Smooth muscle cell (in vitro differentiated cells): ENCODE results near the gene PTPN1. TPM values are rescaled to one million over a fixed set of nuclear protein-coding genes. Genes with fewer than 3 reads are reported as not detected.

Experiments used
- DNase-seq: peaks from one replicate; lab custom pipeline; 2025; ENCODE audit not compliant: unreplicated experiment; lab: John Stamatoyannopoulos, UW
- H2AFZ ChIP-seq: fragments of 200-600 bp; sonication (generic); 2 replicates; pipeline ENCODE4 v1.6.0; 2016; ENCODE audit warnings: antibody characterized with exemption, low read depth, mild to moderate bottlenecking
- H3F3A ChIP-seq: fragments of 200-600 bp; sonication (generic); 2 replicates; pipeline ENCODE4 v1.6.0; 2017; ENCODE audit warnings: antibody characterized with exemption, low read depth
- H3K27ac ChIP-seq: fragments of 200-600 bp; sonication (generic); 2 replicates; pipeline ENCODE4 v1.5.1; 2016; ENCODE audit warnings: low read depth, mild to moderate bottlenecking
- H3K27me3 ChIP-seq: fragments of 200-600 bp; sonication (generic); 2 replicates; pipeline ENCODE4 v1.6.1; 2016; ENCODE audit warnings: low read depth, mild to moderate bottlenecking
- H3K36me3 ChIP-seq: fragments of 200-600 bp; sonication (generic); 2 replicates; pipeline ENCODE4 v1.5.1; 2016; ENCODE audit warnings: low read depth
- H3K4me1 ChIP-seq: fragments of 200-600 bp; sonication (generic); 2 replicates; pipeline ENCODE4 v1.5.1; 2016; ENCODE audit warnings: low read depth
- H3K4me2 ChIP-seq: fragments of 200-600 bp; sonication (generic); 2 replicates; pipeline ENCODE4 v1.6.0; 2016; ENCODE audit warnings: mild to moderate bottlenecking
- H3K4me3 ChIP-seq: fragments of 200-600 bp; sonication (generic); 2 replicates; pipeline ENCODE4 v1.5.1; 2016; ENCODE audit warnings: mild to moderate bottlenecking
- H3K79me2 ChIP-seq: fragments of 200-600 bp; sonication (generic); 2 replicates; pipeline ENCODE4 v1.6.0; 2016; ENCODE audit warnings: low read depth, mild to moderate bottlenecking
- H3K9ac ChIP-seq: fragments of 200-600 bp; sonication (generic); 2 replicates; pipeline ENCODE4 v1.6.0; 2016; ENCODE audit warnings: low read depth
- H3K9me3 ChIP-seq: fragments of 200-600 bp; sonication (generic); replicated peaks from 2 replicates; pipeline ENCODE4 v1.5.1; 2016; ENCODE audit warnings: low read depth
- H4K20me1 ChIP-seq: fragments of 200-600 bp; sonication (generic); 2 replicates; pipeline ENCODE4 v1.6.0; 2016; ENCODE audit warnings: low read depth
- WGBS: methylation state at CpG from one replicate; pipeline ENCODE4 v1.1.7; 2016; ENCODE audit warnings: low lambda C conversion rate; 5-methylcytosine and 5-hydroxymethylcytosine counted together
- polyA plus RNA-seq: library from polyadenylated mRNA; unstranded; fragments of >200 nt; fragmentation: Nextera tagmentation; extraction: Ambion mirVana; gene quantifications from 2 replicates; pipeline ENCODE4 v1.2.1, GENCODE V29; 2016
- total RNA-seq: library from RNA; depleted of rRNA; stranded (reverse); fragments of >200 nt; gene quantifications from 2 replicates; pipeline ENCODE4 v1.2.3, GENCODE V29; 2014
- TF ChIP-seq, protein P1 (sequence below): fragments of 200-600 bp; sonication (generic); IDR thresholded peaks from 2 replicates; pipeline ENCODE4 v1.5.1; 2017; ENCODE audit warnings: borderline replicate concordance, mild to moderate bottlenecking, antibody characterized with exemption; ENCODE audit not compliant: insufficient read depth, poor library complexity, severe bottlenecking

Gene PTPN1
- total and polyA plus RNA-seq, 2 experiments from 2014 or later, result 16.1 to 28.9 TPM

DNA sequence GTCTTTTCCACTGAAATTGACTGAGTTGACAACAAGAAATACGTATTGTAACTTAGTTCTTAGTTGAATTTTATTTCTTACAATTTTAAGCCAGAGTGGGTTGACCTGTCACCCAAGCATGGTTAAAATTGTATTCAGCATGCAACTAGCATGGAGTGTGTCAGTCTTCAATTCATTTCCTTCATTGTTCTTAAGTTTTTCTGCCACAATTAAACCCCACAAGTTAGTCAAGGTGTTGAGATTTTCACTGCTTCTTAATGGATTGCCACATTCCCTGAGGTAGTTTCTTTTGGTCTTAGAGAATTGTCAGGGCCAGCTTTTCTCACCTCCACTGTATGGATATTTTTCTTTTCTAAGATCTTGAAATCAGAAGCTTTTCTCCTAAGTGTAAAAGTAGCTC, 2.1 kb downstream of the PTPN1 start:
- H3K9ac ChIP-seq, result peak overlapping the region; percentile 97
- DNase-seq, result no peak
- WGBS, result 79% methylated on average over 1 of the region's 1 CpG
- H3K4me2 ChIP-seq, result peak overlapping the region; percentile 99
- no peaks in the 10 kb centered on the region for H3K27me3 ChIP-seq
- no peaks in the 10 kb centered on the region for H3K36me3 ChIP-seq
- peaks cover 10% of the 10 kb centered on the region for H3F3A ChIP-seq
- H3K4me1 ChIP-seq, result peaks cover 23% of the 10 kb centered on the region
- H2AFZ ChIP-seq, result no peak overlapping the region
- H3K79me2 ChIP-seq, result peaks cover 68% of the 10 kb centered on the region
- H3K27ac ChIP-seq, result peak overlapping the region; percentile 78
- TF ChIP-seq, protein P1, sequence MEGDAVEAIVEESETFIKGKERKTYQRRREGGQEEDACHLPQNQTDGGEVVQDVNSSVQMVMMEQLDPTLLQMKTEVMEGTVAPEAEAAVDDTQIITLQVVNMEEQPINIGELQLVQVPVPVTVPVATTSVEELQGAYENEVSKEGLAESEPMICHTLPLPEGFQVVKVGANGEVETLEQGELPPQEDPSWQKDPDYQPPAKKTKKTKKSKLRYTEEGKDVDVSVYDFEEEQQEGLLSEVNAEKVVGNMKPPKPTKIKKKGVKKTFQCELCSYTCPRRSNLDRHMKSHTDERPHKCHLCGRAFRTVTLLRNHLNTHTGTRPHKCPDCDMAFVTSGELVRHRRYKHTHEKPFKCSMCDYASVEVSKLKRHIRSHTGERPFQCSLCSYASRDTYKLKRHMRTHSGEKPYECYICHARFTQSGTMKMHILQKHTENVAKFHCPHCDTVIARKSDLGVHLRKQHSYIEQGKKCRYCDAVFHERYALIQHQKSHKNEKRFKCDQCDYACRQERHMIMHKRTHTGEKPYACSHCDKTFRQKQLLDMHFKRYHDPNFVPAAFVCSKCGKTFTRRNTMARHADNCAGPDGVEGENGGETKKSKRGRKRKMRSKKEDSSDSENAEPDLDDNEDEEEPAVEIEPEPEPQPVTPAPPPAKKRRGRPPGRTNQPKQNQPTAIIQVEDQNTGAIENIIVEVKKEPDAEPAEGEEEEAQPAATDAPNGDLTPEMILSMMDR, result no peak
- peaks cover 59% of the 10 kb centered on the region for H4K20me1 ChIP-seq
- peak overlapping the region; percentile 78 for H3K4me3 ChIP-seq
- no peaks in the 10 kb centered on the region for H3K9me3 ChIP-seq

DNA sequence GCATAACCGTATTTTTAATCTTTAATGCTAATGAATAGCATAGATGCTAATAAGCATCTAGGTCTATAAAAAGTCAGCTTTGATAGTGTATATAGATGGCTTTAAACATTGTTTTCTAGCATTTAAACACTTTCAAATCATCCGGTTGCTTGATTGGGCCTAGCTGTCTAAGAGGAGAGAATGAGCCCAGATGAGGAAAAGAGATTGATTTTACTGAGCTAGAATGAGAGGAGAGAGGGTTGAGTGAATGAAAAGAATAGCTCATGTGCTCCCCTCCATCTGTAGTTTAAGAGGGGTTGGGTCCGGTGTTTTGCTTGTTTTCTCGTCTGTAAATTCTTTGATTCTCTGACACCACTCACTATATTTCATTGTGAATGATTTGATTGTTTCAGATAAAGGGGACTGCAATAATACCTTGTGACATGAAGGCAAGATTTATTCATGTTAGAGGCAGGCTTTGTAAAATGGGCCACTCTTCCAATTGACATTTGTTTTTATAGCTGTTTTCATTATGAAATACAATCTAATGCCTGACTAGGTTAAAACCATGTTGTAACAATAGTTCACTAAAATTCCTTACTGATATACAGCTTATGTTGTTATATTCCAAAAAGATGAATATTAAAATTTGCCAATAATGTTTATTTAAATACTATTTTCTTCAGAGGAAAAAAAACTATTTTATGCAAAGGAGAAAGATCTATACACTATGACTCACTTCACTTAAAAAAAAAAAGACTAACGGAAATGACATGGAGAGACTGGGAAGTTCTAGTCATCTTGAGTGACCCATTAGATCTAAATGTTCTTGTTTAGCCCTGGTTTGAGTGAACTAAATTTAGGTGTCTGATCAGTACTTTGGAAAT, 3.2 kb downstream of the PTPN1 start:
- Histone ChIP-seq H4K20me1 (peaks cover 70% of the 10 kb centered on the region), H3K4me1 (peaks cover 27% of the 10 kb centered on the region), H2AFZ (no peak overlapping the region), H3K27me3 (no peaks in the 10 kb centered on the region), H3K79me2 (peaks cover 68% of the 10 kb centered on the region), H3K27ac (peak overlapping the region; percentile 78), H3K9me3 (no peaks in the 10 kb centered on the region), H3K36me3 (no peaks in the 10 kb centered on the region), H3K9ac (peak overlapping the region; percentile 97), H3K4me2 (peak overlapping the region; percentile 99), H3K4me3 (peak overlapping the region; percentile 78), H3F3A (peaks cover 17% of the 10 kb centered on the region)
- TF ChIP-seq, protein P1, result no peak
- WGBS, result 72% methylated on average over 5 of the region's 5 CpGs
- DNase-seq, result no peak

DNA sequence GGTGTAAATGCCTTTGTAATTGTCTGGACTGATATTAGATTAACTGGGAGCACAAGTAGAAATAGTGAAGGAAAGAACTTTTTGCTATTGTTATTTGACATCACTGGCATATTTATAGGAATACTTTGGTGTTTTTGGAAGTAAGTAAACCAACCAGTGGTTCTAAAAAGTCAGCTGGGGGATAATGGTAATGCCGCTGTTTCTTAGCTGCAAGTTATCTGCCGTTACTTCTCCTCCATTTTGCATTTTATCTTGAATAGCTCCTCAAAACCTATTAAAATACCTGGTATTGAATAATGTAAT, 3.8 kb downstream of the PTPN1 start:
- TF ChIP-seq, protein P1, result no peak
- Histone ChIP-seq H3K4me3 (peak overlapping the region; percentile 78), H3K4me1 (peaks cover 33% of the 10 kb centered on the region), H3K4me2 (peak overlapping the region; percentile 99), H3K27ac (peak overlapping the region; percentile 78), H3K9ac (peak overlapping the region; percentile 30), H3K9me3 (no peaks in the 10 kb centered on the region), H3K36me3 (no peaks in the 10 kb centered on the region), H2AFZ (no peak overlapping the region), H3K79me2 (peaks cover 73% of the 10 kb centered on the region), H3F3A (peaks cover 21% of the 10 kb centered on the region), H3K27me3 (no peaks in the 10 kb centered on the region), H4K20me1 (peaks cover 76% of the 10 kb centered on the region)
- no peak for DNase-seq
- WGBS, result 96% methylated on average over 2 of the region's 2 CpGs

DNA sequence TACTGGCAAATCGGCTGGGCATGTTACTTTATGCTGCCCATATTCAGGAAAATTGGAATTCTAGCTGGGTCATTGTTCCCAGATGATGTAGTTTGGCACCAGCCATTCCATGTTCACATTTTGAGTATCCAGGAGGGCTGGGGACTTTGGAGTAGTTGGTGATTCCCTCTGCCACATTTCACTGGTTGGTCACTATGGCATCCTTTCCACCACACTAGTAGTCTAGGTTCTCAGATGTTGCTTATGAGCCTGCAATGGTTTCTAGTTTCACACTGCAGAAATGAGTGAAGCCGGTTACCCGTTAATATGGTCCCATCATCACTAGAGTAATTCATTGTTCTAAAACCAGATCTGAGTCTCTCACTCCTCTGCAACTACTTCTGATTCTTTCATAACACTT, 4.6 kb downstream of the PTPN1 start:
- H3K36me3 ChIP-seq, result no peaks in the 10 kb centered on the region

More for the DNA sequence above, 4.6 kb downstream of the PTPN1 start:
- Histone ChIP-seq H4K20me1 (peaks cover 84% of the 10 kb centered on the region), H3K9me3 (no peaks in the 10 kb centered on the region), H3K4me1 (peaks cover 33% of the 10 kb centered on the region), H3K27ac (peak overlapping the region; percentile 78), H3K4me2 (no peak overlapping the region), H3K9ac (peak overlapping the region; percentile 30), H3K27me3 (no peaks in the 10 kb centered on the region), H3F3A (peaks cover 23% of the 10 kb centered on the region), H2AFZ (no peak overlapping the region), H3K4me3 (no peak overlapping the region), H3K79me2 (peaks cover 81% of the 10 kb centered on the region)
- TF ChIP-seq, protein P1, result no peak
- no peak for DNase-seq
- WGBS, result 95% methylated on average over 3 of the region's 3 CpGs
